Right lobe of liver (tissue), 4 donors: ENCODE results near the gene PRR14.

Experiments
- CTCF ChIP-seq, 4 donors: fragments of 200-600 bp in 3 of 4; fragments of 450-650 bp in 1 of 4; IDR thresholded peaks; one replicate each; pipeline versions ENCODE4 v1.5.1 to v1.8.0; 2016 to 2022; ENCODE audit warnings: antibody characterized with exemption in 4 of 4, mild to moderate bottlenecking in 2 of 4
- POLR2A ChIP-seq: fragments of 450-650 bp; IDR thresholded peaks from one replicate; pipeline ENCODE4 v1.6.1; 2017; ENCODE audit warnings: antibody characterized with exemption, mild to moderate bottlenecking
- donor health status: DM: no; HTN: no; CAD: no.
- donor health status: DM: no; HTN: no; CAD: no.
- donor health status: DM: no; HTN: yes; CAD: no.

GRCh38 chr16:30641378-30641982 is 9.3 kb upstream of the PRR14 start:
- TF ChIP-seq POLR2A (no peak), CTCF (IDR thresholded peaks at IDR 0.05) (no peak)
